B cell (primary cell): Measurements from ENCODE around the gene AGAP1. TPM values are rescaled to one million over a fixed set of nuclear protein-coding genes. Genes with fewer than 3 reads are reported as not detected.

ENCODE experiments used
- ATAC-seq: fragments of 200-7000 bp; cut with Tn5 transposase; one replicate; pipeline ENCODE4 v1.10.0; 2021; ENCODE audit warnings: low read depth, mild to moderate bottlenecking, moderate number of reproducible peaks, moderate library complexity
- CTCF ChIA-PET: fragments of 350-600 bp; sonication (Branson Sonifier 250); formaldehyde crosslinking; loops from one replicate; lab custom pipeline; 2021; ENCODE audit warnings: antibody characterized with exemption, inconsistent platforms; lab: Charles Lee
- POLR2A ChIA-PET: fragments of 350-600 bp; sonication (Branson Sonifier 250); formaldehyde crosslinking; loops from one replicate; lab custom pipeline; 2021; ENCODE audit warnings: antibody characterized with exemption; lab: Charles Lee
- DNase-seq: peaks from one replicate; pipeline ENCODE4 v3.0.0; 2013
- H2AFZ ChIP-seq: 2 replicates; pipeline ENCODE4 v1.6.1; 2012; ENCODE audit warnings: mild to moderate bottlenecking, low read depth, low read length; ENCODE audit not compliant: insufficient read depth, poor library complexity, severe bottlenecking
- H3K27ac ChIP-seq, 2 donors: 1 replicate in 1 of 2; 2 replicates in 1 of 2; pipeline ENCODE4 v1.5.1; 2012 to 2013; ENCODE audit warnings: low read length in 2 of 2, mild to moderate bottlenecking in 2 of 2, moderate library complexity in 1 of 2
- H3K27me3 ChIP-seq, 4 experiments: fragments of 200-600 bp in 1 of 4; sonication (generic) in 1 of 4; replicated peaks in 1 of 4; 1 replicate in 2 of 4; 2 replicates in 2 of 4; pipeline versions ENCODE4 v1.6.1 to v1.7.0; 2013 to 2016; ENCODE audit warnings: low read length in 3 of 4, mild to moderate bottlenecking in 2 of 4, mixed read lengths in 1 of 4, moderate library complexity in 1 of 4; ENCODE audit not compliant: insufficient read depth in 4 of 4, control insufficient read depth in 3 of 4; ENCODE audit errors: control extremely low read depth in 1 of 4
- H3K36me3 ChIP-seq, 2 experiments: replicated peaks in 1 of 2; 1 replicate in 1 of 2; 2 replicates in 1 of 2; pipeline versions ENCODE4 v1.6.1 to v1.7.1; 2013; ENCODE audit warnings: low read length in 1 of 2; ENCODE audit not compliant: insufficient read depth in 2 of 2, control insufficient read depth in 1 of 2; ENCODE audit errors: control extremely low read depth in 1 of 2, extremely low read depth in 1 of 2
- H3K4me1 ChIP-seq, 2 donors: fragments of 200-600 bp in 1 of 2; sonication (generic) in 1 of 2; 1 replicate in 1 of 2; 2 replicates in 1 of 2; pipeline versions ENCODE4 v1.5.1 to v1.6.1; 2013 to 2017; ENCODE audit warnings: low read length in 2 of 2; ENCODE audit not compliant: control insufficient read depth in 2 of 2, insufficient read depth in 2 of 2
- H3K4me2 ChIP-seq: replicated peaks from 2 replicates; pipeline ENCODE3; 2012; ENCODE audit warnings: mild to moderate bottlenecking, low read depth, low read length; ENCODE audit not compliant: poor library complexity, severe bottlenecking
- H3K4me3 ChIP-seq, 5 experiments: fragments of 200-600 bp in 1 of 5; sonication (generic) in 1 of 5; 1 replicate in 3 of 5; 2 replicates in 2 of 5; pipeline versions ENCODE4 v1.5.1 to v1.7.0; 2011 to 2016; ENCODE audit warnings: low read length in 4 of 5, mild to moderate bottlenecking in 4 of 5, low read depth in 2 of 5, control low read depth in 1 of 5, moderate library complexity in 1 of 5; ENCODE audit not compliant: insufficient read depth in 1 of 5; ENCODE audit errors: control extremely low read depth in 1 of 5, extremely low read depth in 1 of 5
- H3K79me2 ChIP-seq: fragments of 200-600 bp; sonication (generic); one replicate; pipeline ENCODE4 v1.6.0; 2016; ENCODE audit warnings: low read length; ENCODE audit not compliant: control insufficient read depth, insufficient read depth
- H3K9ac ChIP-seq: fragments of 200-600 bp; sonication (generic); 2 replicates; pipeline ENCODE4 v1.6.1; 2017; ENCODE audit warnings: mild to moderate bottlenecking, low read length, moderate library complexity
- H3K9me3 ChIP-seq, 3 donors: one replicate each; pipeline versions ENCODE4 v1.6.1 to v1.7.1; 2013; ENCODE audit warnings: low read length in 2 of 3; ENCODE audit not compliant: control insufficient read depth in 2 of 3, insufficient read depth in 1 of 3; ENCODE audit errors: control extremely low read depth in 1 of 3
- H4K20me1 ChIP-seq: 2 replicates; pipeline ENCODE4 v1.6.0; 2012; ENCODE audit warnings: mild to moderate bottlenecking, low read length; ENCODE audit not compliant: insufficient read depth, control insufficient read depth, poor library complexity, severe bottlenecking
- H3K27ac Mint-ChIP-seq: one replicate; pipeline ENCODE4 v1.8.0; 2021; ENCODE audit warnings: mixed read lengths
- H3K27me3 Mint-ChIP-seq: one replicate; pipeline ENCODE4 v1.8.0; 2021; ENCODE audit warnings: mixed read lengths
- H3K4me1 Mint-ChIP-seq: one replicate; pipeline ENCODE4 v1.8.0; 2021; ENCODE audit warnings: mixed read lengths
- H3K4me3 Mint-ChIP-seq: one replicate; pipeline ENCODE4 v1.8.0; 2021; ENCODE audit warnings: mixed read lengths
- H3K9me3 Mint-ChIP-seq: one replicate; pipeline ENCODE4 v1.8.0; 2022; ENCODE audit warnings: mixed read lengths; ENCODE audit not compliant: insufficient read depth
- CTCF ChIP-seq: fragments of 200-600 bp; IDR thresholded peaks from one replicate; pipeline ENCODE4 v1.8.0; 2022; ENCODE audit warnings: antibody characterized with exemption, mild to moderate bottlenecking
- EZH2 ChIP-seq: IDR thresholded peaks from 2 replicates; pipeline ENCODE4 v1.6.1; 2012; ENCODE audit warnings: borderline replicate concordance, low read depth, mild to moderate bottlenecking, moderate library complexity, low read length; ENCODE audit not compliant: insufficient read depth, poor library complexity, severe bottlenecking
- WGBS: methylation state at CpG from one replicate; pipeline ENCODE4 v1.1.5; 2013; ENCODE audit warnings: missing lambda C conversion rate; ENCODE audit not compliant: insufficient coverage; 5-methylcytosine and 5-hydroxymethylcytosine counted together
- intact Hi-C: fragments of 100-400 bp; cut with micrococcal nuclease; formaldehyde crosslinking; loops from one replicate; pipeline ENCODE4 v1.10.0; 2022
- polyA plus RNA-seq: library from polyadenylated mRNA; depleted of rRNA; stranded (reverse); fragments of >200 nt; gene quantifications from 2 replicates; pipeline ENCODE4 v1.2.3, GENCODE V29; 2012
- total RNA-seq, 2 donors: library from RNA; stranded (reverse); fragments of 120-200 nt in 1 of 2; gene quantifications; 1 replicate in 1 of 2; 2 replicates in 1 of 2; pipeline versions ENCODE4 v1.2.3 to v1.2.4, GENCODE V29; 2013 to 2022

AGAP1 gene
- total and polyA plus RNA-seq, 2 donors (not counting 1 experiment from before 2014, with no cell fraction given): 0.01 TPM; not detected in 1

GRCh38 chr2:235707411-235708096 is 213.7 kb downstream of the AGAP1 start:
- Mint-ChIP-seq H3K27me3 (peaks cover under 1% of the 10 kb centered on the region), H3K27ac (no peak overlapping the region), H3K4me3 (no peak overlapping the region), H3K9me3 (no peaks in the 10 kb centered on the region), H3K4me1 (no peaks in the 10 kb centered on the region)
- H3K9ac ChIP-seq: no peak overlapping the region
- no peaks in the 10 kb centered on the region for H4K20me1 ChIP-seq
- ATAC-seq: no peak
- TF ChIP-seq CTCF (no peak), EZH2 (no peak)
- no peaks in the 10 kb centered on the region for H3K4me1 ChIP-seq
- H3K27me3 ChIP-seq: no peaks in the 10 kb centered on the region
- ChIA-PET CTCF (no interaction called here), POLR2A (no interaction called here)
- H2AFZ ChIP-seq: no peak overlapping the region
- no peak for DNase-seq
- no peak overlapping the region for H3K4me3 ChIP-seq
- H3K79me2 ChIP-seq: no peaks in the 10 kb centered on the region
- H3K4me2 ChIP-seq: no peak overlapping the region
- no peaks in the 10 kb centered on the region for H3K36me3 ChIP-seq
- H3K9me3 ChIP-seq: peaks cover 0 to 8% (median 0%) of the 10 kb centered on the region in 3 donors
- intact Hi-C loops: no loop called here
- 90% methylated on average over 14 of the region's 18 CpGs for WGBS
- H3K27ac ChIP-seq: no peak overlapping the region

- WGBS: 94% methylated on average over 12 of the region's 14 CpGs
- H3K4me3 ChIP-seq: no peak overlapping the region
- Mint-ChIP-seq H3K9me3 (no peaks in the 10 kb centered on the region), H3K4me3 (no peak overlapping the region), H3K27ac (no peak overlapping the region), H3K4me1 (no peaks in the 10 kb centered on the region), H3K27me3 (peaks cover 2% of the 10 kb centered on the region)
- no peaks in the 10 kb centered on the region for H3K4me1 ChIP-seq
- no peak overlapping the region for H3K9ac ChIP-seq
- DNase-seq (no peak), ATAC-seq (no peak)
- POLR2A ChIA-PET: no interaction called here
- CTCF ChIA-PET: no interaction called here
- no peak overlapping the region for H3K4me2 ChIP-seq
- intact Hi-C loops: no loop called here
- H4K20me1 ChIP-seq: no peaks in the 10 kb centered on the region
- TF ChIP-seq CTCF (no peak), EZH2 (no peak)
- H2AFZ ChIP-seq: no peak overlapping the region
- no peaks in the 10 kb centered on the region for H3K79me2 ChIP-seq
- H3K27ac ChIP-seq: no peak overlapping the region
- H3K27me3 ChIP-seq: no peaks in the 10 kb centered on the region
- H3K9me3 ChIP-seq: peaks cover 0 to 3% (median 0%) of the 10 kb centered on the region in 3 donors
- H3K36me3 ChIP-seq: no peaks in the 10 kb centered on the region
Observed at GRCh38 chr2:235709124-235709813, 215.4 kb downstream of the AGAP1 start.
